ENCODE results near the gene ETS1. TPM values are rescaled to one million over a fixed set of nuclear protein-coding genes. Genes with fewer than 3 reads are reported as not detected.

Gene ETS1
- total RNA-seq, 2 donors from 2014 or later, result 15.2 to 30.0 TPM

DNA sequence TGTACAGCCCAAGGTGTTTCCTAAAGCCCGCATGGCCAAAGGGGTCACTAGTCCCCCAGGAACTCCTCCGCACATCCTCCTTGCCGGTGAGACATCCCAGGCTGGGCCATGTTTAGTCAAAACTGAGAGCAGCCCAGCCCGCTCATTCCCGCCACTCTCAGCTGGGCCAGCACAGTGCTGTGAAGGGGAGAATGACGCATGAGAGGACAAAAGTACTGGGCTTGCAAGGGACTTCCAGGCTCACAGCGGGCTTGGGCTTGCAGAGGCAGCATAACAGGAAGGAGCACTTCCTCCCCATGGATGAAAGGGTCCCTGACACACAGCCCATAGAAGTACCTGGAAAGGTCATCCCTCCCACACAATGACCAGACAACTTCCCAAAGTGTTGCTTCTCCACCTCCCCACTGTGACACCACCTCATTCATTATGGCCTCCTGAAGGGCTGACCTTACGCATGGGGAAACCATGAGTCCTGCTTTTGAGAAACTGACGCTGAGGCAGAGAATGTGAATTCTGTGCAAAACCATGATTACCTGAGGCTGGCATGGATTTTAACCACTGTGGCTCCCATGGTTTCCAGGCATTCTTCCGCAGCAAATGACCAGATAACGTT is 19.1 kb downstream of the ETS1 start:
- Histone ChIP-seq H3K27me3 (replicated peaks; ENCODE audit: insufficient read depth) (no peaks in the 10 kb centered on the region), H3K4me3 (no peak overlapping the region), H3K27ac (no peak overlapping the region), H3K9me3 (no peaks in the 10 kb centered on the region), H3K4me1 (replicated peaks) (no peaks in the 10 kb centered on the region), H3K36me3 (no peaks in the 10 kb centered on the region)
- DNase-seq (ENCODE audit: low spot score), result no peak
- WGBS, result 83% methylated on average over 11 of the region's 11 CpGs
- intact Hi-C loops (cut with DNase I), result no loop called here
- TF ChIP-seq, protein P1, sequence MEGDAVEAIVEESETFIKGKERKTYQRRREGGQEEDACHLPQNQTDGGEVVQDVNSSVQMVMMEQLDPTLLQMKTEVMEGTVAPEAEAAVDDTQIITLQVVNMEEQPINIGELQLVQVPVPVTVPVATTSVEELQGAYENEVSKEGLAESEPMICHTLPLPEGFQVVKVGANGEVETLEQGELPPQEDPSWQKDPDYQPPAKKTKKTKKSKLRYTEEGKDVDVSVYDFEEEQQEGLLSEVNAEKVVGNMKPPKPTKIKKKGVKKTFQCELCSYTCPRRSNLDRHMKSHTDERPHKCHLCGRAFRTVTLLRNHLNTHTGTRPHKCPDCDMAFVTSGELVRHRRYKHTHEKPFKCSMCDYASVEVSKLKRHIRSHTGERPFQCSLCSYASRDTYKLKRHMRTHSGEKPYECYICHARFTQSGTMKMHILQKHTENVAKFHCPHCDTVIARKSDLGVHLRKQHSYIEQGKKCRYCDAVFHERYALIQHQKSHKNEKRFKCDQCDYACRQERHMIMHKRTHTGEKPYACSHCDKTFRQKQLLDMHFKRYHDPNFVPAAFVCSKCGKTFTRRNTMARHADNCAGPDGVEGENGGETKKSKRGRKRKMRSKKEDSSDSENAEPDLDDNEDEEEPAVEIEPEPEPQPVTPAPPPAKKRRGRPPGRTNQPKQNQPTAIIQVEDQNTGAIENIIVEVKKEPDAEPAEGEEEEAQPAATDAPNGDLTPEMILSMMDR (IDR thresholded peaks at IDR 0.05), result no peak
- TF ChIP-seq POLR2A (IDR thresholded peaks at IDR 0.05), result no peak
- TF ChIP-seq POLR2AphosphoS5 (IDR thresholded peaks at IDR 0.05), result no peak

DNA sequence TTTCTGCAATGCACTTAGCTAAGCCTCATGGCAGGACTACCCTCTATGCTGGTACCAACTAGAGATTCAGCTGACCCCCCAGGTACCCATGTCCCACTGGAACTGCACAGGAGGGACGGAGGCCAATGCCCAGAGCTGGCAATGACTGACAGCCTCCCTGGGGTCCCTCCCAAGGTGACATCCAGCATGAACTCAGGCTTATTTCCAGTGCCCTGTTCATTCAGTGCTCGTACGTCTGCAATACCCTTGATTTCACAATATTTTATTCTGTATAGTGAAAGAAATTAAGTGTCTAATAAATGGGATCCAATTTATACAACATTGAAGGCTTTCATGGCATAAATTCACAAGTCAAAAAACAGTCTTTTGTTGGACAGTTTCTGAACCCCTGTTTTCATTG is 20.2 kb downstream of the ETS1 start:
- Histone ChIP-seq H3K36me3 (no peaks in the 10 kb centered on the region), H3K9me3 (no peaks in the 10 kb centered on the region), H3K4me3 (no peak overlapping the region), H3K27me3 (replicated peaks; ENCODE audit: insufficient read depth) (no peaks in the 10 kb centered on the region), H3K27ac (no peak overlapping the region), H3K4me1 (replicated peaks) (no peaks in the 10 kb centered on the region)
- WGBS, result 92% methylated on average over 3 of the region's 3 CpGs
- intact Hi-C loops (cut with DNase I), result no loop called here
- TF ChIP-seq, protein P1 (IDR thresholded peaks at IDR 0.05), result no peak
- TF ChIP-seq POLR2A (IDR thresholded peaks at IDR 0.05), result no peak
- no peak for TF ChIP-seq POLR2AphosphoS5 (IDR thresholded peaks at IDR 0.05)
- DNase-seq (ENCODE audit: low spot score), result no peak

DNA sequence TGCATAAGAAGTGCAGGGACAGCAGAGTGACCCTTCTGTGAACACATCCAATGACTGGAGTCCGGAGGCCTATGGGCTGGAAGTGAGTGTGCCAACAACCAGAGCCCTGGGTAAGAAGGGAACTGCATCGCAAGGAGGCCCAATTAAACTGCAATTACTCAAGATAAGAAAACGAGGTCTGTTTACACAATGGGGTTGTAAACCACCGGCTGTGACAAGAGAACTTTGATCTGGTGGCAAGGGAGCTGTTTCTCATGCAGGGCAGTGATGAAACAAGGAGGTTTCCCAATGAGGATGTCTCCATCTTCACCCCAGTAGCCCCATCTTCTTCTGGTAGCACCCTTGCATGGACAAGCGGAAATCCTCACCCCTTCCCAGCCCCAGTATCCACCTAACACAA is 21.5 kb downstream of the ETS1 start:
- no peak for DNase-seq (ENCODE audit: low spot score)
- no peaks in the 10 kb centered on the region for H3K4me1 ChIP-seq (replicated peaks)
- WGBS, result 34% methylated on average over 5 of the region's 5 CpGs
- H3K27ac ChIP-seq, result no peak overlapping the region
- no peaks in the 10 kb centered on the region for H3K27me3 ChIP-seq (replicated peaks; ENCODE audit: insufficient read depth)
- TF ChIP-seq POLR2A (IDR thresholded peaks at IDR 0.05), result no peak
- TF ChIP-seq POLR2AphosphoS5 (IDR thresholded peaks at IDR 0.05), result no peak
- TF ChIP-seq, protein P1 (IDR thresholded peaks at IDR 0.05), result no peak
- no peaks in the 10 kb centered on the region for H3K36me3 ChIP-seq
- intact Hi-C loops (cut with DNase I), result no loop called here
- no peaks in the 10 kb centered on the region for H3K9me3 ChIP-seq
- no peak overlapping the region for H3K4me3 ChIP-seq

DNA sequence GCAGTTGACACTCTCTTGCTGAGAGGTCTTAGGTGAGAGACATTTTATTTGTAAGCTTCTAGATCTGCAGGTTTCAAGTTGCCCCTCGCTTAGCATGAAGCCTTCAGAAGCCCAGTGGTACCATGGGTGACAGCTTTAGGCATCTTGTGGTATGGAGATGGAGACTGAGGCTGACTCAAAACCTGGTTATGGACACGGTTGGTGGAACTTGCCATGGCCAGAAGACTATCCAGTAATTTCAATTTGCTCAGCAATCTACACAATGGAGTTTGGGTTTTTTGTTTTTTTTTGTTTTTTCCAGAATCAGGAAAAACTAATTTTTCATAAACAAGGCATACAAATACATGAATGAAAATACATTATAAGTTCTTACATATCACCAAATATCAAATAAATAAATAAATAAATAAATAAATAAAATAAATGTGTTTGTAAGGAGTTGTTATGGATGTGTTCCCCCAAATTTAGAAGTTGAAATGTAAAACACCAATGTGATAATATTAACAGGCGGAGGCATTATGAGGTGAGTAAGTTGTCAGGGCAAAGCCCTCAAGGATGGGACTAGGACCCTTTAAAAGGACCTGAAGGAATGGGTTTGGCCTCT is 22.6 kb downstream of the ETS1 start:
- Histone ChIP-seq H3K4me1 (replicated peaks) (no peaks in the 10 kb centered on the region), H3K4me3 (no peak overlapping the region), H3K27me3 (replicated peaks; ENCODE audit: insufficient read depth) (no peaks in the 10 kb centered on the region), H3K36me3 (no peaks in the 10 kb centered on the region), H3K27ac (no peak overlapping the region), H3K9me3 (no peaks in the 10 kb centered on the region)
- no peak for DNase-seq (ENCODE audit: low spot score)
- intact Hi-C loops (cut with DNase I), result no loop called here
- TF ChIP-seq POLR2AphosphoS5 (IDR thresholded peaks at IDR 0.05), result no peak
- TF ChIP-seq, protein P1 (IDR thresholded peaks at IDR 0.05), result no peak
- no peak for TF ChIP-seq POLR2A (IDR thresholded peaks at IDR 0.05)
- 94% methylated on average over 3 of the region's 3 CpGs for WGBS

Measured in prostate gland (tissue), 2 donors.